Stimulated activated CD4-positive, alpha-beta T cell treated with anti-CD3 and anti-CD28 coated beads, TNF-alpha, amount 100 ng/mL, for 1 hour (primary cell): ENCODE results near the gene TSPAN13.

ENCODE experiments used
- DNase-seq, 3 donors: peaks; one replicate each; pipeline ENCODE4 v3.0.0-alpha.2; 2020; ENCODE audit warnings: low read depth in 3 of 3, low spot score in 1 of 3

The TSPAN13 gene

DNA sequence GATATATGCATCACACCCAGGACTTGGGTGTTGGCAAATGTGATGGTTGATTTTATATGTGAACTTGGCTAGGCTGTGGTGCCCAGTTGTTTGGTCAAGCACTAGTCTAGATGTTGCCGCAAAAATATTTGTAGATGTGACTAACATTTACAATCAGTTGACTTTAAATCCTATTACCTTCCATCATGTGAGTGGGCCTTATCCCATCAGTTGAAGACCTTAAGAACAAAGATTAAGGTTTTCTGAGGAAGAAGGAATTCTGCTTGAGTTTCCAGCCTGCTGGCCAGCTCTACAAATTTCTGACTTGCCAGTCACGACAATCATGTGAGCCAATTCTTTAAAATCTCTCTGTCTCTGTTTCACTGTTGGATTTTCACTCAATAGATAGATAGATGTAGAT, 20.3 kb downstream of the TSPAN13 start:
- no peak for DNase-seq

GRCh38 chr7:16774294-16774693, 20.7 kb downstream of the TSPAN13 start:
- no peak for DNase-seq

DNA sequence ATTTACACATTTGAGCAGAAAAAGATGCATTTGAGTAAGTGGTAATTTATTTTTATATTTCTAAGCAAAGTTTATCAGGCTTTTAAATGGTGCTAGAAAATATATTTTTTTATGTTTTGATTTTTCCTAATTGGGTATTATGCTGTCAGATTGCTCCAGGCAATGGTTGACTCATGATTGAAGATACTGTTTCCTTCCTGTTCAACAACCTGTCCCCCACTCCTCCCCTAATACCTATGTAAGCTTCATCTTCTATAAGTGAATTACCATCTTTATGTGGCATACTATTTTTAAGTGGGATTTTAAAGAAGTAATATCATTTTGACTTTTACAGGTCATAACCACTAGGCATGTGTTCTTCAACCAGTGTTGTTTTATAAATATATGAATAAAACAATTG, 21.4 kb downstream of the TSPAN13 start:
- DNase-seq: no peak

DNA sequence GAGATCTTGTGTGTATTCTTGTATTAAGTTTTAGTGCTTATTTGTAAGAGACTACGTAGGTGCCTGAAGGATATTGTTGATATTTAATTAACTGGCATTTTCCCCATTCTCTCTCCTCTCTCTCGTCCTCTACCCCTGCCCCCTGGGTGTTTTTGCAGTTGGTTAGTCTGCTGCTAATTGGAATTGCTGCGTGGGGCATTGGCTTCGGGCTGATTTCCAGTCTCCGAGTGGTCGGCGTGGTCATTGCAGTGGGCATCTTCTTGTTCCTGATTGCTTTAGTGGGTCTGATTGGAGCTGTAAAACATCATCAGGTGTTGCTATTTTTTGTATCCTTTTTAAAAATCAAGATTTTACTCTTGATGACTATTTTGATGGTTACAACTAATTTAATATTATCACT, 22.5 kb downstream of the TSPAN13 start:
- no peak for DNase-seq

DNA sequence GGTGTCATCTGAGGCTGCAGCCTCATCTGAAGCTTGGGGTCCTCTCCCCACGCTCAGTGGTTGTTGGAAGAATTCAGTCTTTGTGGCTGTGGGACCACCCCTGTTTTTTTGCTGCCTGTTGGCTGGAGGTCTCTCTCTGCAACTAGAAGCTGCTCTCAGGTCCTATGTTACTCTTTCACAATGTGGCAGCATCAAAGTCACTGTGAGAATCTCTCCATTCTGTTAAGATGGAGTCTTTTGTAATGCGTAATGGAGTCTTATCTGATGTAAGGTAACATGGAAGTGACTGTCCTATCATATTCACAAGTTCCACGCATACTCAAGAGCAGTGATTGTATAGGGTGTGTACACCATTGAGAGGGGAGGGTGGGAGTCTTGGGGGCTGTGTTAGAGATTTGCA, 24.9 kb downstream of the TSPAN13 start:
- no peak for DNase-seq

GRCh38 chr7:16779051-16779450, 25.5 kb downstream of the TSPAN13 start:
- no peak for DNase-seq

DNA sequence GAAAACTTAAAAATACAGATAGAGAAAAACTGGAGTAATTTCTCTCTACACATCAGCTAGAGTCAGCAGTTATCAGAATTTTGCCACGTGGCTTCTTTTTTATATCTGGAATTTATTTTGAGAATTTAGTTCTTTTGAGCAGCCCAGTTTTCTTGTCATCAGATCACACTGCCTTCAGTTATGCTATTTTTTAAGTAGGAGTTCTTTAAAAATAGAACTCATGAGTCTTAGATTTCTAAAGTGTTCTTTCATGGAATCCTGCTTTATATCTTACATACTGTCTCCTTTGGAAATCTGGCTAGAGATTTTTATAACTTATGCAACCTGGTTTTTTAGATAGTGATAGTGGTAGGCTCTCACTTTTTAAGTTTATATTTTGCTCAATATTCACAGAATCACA, 27.0 kb downstream of the TSPAN13 start:
- DNase-seq: no peak

- no peak for DNase-seq
These were observed 31.8 kb downstream of the TSPAN13 start for GRCh38 chr7:16785321-16785720.

DNA sequence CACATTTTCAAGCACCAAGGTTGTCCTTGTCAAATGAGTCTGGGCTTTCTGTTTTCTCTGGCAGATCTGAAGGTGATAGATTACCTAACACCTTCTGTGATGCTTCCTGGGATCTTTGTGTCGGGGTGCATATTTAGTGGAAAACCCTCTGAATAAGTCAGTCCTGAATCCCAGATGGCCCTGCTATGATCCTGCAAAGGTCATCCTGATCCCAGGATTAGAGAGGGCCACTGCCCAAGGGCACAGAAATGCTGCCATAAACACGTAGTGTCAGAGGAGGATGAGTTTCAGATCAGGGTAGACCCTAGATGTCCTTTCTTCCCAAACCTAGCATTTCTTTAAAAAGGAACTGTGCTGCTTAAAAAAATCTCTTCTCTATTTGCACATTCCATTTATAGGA, 32.3 kb downstream of the TSPAN13 start:
- DNase-seq: no peak

DNA sequence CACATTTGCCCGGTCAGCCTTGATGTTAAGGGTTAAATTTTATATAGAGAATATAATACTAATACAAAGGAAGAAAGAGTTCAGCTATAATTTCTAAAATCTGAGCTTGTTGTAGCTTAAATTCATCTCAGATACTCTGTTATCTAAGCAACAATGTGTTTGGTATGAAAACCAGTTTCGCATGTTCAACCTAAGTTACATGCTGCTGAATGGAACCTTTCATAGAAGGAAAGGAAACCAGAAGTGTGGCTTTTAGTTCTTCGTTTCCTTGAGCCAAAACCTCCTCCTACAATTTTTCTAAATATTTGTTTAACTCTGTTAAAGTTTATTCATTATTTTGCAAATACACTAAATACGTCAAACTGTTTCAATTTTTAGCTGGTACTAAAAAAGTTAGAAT, 32.7 kb downstream of the TSPAN13 start:
- no peak for DNase-seq

DNA sequence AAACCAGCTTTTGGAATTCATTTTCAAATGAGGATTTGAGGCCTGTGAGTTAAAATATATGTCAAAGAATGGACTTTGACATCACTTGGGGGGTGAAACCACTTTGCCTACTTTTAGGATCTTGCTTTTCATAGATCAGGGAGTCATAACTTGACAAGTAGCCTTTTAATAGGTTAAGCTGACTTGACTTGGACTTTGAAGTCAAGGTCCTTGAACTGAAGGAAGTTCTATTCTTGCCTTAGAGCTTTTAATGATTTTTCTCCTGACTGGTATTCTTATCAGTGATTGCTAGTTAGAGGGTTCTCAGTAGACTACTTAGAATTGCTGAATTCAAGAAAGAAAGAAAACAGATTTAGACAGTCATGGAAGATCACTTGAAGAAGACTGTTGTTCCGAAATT, 33.6 kb downstream of the TSPAN13 start:
- no peak for DNase-seq

GRCh38 chr7:16791071-16791470, 37.5 kb downstream of the TSPAN13 start:
- no peak for DNase-seq

GRCh38 chr7:16791905-16792698, 38.5 kb downstream of the TSPAN13 start:
- no peak for DNase-seq

GRCh38 chr7:16794986-16795385, 41.4 kb downstream of the TSPAN13 start:
- DNase-seq: no peak

DNA sequence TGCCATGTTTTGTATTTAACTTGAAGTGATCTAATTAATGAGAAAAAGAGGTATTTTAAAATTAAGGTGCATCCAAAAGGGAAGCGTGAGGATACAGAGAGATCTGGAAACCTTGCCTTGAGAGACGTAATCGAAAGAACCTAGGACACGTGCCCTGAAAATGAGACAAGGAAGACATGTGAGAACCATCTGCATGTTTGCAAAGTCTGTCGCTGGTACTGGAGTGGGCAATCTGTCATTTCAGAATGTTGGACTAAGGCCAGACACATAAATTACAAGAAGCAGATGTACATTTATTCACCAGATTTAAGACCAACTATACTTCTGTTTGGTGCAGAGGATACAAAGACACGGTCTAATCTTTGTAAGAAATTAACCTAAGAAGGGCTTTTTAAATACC, 42.1 kb downstream of the TSPAN13 start:
- no peak for DNase-seq

- no peak for DNase-seq
These were observed 47.6 kb downstream of the TSPAN13 start for GRCh38 chr7:16801111-16801542.

GRCh38 chr7:16801579-16801978, 48.0 kb downstream of the TSPAN13 start:
- no peak for DNase-seq

DNA sequence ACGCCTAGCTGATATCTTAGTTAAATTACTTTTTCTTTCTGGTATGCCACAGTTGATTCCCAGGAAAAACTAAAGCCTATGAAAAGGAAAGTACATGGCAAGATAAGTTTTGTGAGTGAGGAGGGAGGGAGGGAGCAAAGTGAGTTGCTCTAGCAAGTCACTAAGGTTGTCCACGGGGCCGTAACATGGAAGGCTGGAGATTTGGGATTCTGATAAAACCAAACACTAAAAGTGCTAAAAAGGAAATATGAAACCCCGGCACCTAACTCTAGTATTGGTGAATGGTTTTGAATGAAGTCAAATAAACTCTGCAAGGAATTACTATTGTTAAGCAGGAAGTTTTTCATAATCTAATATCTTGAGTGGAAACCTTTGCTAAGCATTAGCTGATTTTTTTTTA, 49.6 kb downstream of the TSPAN13 start:
- DNase-seq: no peak

DNA sequence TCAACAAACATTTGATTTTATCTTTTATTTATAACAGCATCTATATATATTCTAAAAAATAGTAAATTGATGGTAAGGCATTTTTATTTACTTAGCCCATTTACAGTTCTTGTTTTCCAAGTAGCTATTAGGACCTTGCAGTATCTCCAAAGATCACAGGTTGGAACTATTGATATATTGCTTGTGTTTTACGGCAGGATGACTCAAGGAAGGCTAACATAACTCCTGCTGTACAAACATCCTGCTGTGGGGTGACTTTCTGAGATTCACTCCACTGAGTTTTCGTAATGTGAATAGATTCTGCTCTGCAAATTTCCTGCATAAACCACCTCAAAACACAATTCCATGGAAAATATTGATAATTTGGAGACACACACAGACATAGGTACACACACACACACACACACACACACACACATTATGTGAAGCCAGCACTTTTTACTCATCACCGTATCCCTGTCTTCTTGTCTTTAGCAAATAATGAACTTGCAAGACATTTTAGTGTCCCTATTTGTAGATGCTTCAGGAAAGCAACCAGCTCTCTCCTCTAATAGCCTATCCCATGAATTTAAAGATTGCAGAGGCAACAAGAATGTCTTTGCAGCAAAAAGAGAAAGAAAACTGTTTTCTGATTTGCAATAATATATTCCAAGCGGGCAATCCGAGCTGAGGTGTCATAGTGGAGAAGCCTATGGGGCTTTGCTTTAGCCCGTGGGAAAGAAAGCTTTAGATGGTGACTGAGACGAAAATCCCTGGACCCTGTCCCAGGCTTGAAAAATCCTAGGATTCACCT, 50.5 kb downstream of the TSPAN13 start:
- DNase-seq: no peak

- DNase-seq: no peak
These were observed 51.3 kb downstream of the TSPAN13 start, which contains the start of gene AGR2 for GRCh38 chr7:16804674-16805439. Gene AGR2, minus strand, starts transcription at chr7:16804999. Its CDS starts 3,203 bp downstream, at chr7:16801796.

DNA sequence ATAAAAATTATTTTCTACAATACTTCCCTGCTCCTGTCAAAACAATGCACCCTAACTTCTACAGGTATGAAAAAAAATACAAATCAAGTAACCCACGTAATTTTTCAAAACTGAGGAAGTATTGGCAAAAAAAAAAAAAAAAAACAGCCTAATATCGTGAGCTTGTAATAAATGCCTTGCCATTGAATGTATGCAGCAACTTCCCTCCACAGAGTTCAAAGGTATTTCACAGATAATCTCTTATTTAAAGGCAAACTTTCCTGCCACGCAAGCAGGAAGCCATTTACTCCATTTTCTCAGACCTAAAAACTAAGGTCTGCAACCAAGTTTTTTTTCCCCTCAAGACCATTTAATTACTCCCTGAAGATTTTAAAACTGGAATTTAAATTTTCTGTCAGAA, 51.9 kb downstream of the TSPAN13 start:
- no peak for DNase-seq

DNA sequence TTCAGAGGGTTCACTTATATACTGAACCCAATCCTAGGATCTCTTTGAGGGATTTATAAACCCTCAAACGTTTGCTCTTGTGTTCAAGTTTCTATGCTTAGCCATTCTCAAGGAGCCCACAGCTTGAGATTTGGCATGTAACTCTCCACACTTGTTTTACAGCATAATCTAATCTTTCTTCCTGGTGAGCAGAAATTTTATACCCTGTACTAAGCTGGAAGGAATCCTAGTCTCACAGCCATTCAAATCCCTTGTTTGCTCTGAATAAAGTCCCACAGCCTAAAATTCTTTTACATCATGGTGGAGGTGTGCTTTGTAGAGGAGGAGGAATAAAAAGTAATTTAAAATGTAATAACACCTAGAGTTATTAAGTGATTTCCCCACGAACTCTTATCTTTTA, 56.6 kb downstream of the TSPAN13 start:
- DNase-seq: no peak
